Measurements from ENCODE around the gene NTSR1.

GRCh38 chr20:62754122-62754990 is 45.7 kb downstream of the NTSR1 start:
- TF ChIP-seq CTCF (IDR thresholded peaks at IDR 0.05): no peak
- TF ChIP-seq EZH2 (IDR thresholded peaks at IDR 0.05; ENCODE audit: borderline replicate concordance, insufficient read depth, low read depth, low read length, poor library complexity, severe bottlenecking): no peak

All from B cell (primary cell).